Skeletal muscle tissue (tissue), 4 donors: ENCODE data around the gene GMNN. TPM values are rescaled to one million over a fixed set of nuclear protein-coding genes. Genes with fewer than 3 reads are reported as not detected.
A peak's percentile ranks its signal among the peaks of the same experiment; 100 is the strongest.
"Not testable (repeated sequence)": the region's sequence is repeated elsewhere in the genome, so short reads cannot be mapped to it uniquely, and the experiment has no call there.

ENCODE experiments used
- H3K27ac ChIP-seq: one replicate; pipeline ENCODE4 v1.7.0; 2013; ENCODE audit warnings: mild to moderate bottlenecking, low read depth, low read length, inconsistent platforms
- H3K27me3 ChIP-seq, 3 donors: one replicate each; pipeline ENCODE4 v1.7.0; 2013; ENCODE audit warnings: low read length in 3 of 3; ENCODE audit not compliant: control insufficient read depth in 3 of 3, insufficient read depth in 3 of 3
- H3K36me3 ChIP-seq, 3 donors: one replicate each; pipeline ENCODE4 v1.7.0; 2013; ENCODE audit warnings: low read length in 3 of 3; ENCODE audit not compliant: control insufficient read depth in 3 of 3, insufficient read depth in 3 of 3
- H3K4me1 ChIP-seq, 3 donors: one replicate each; pipeline ENCODE4 v1.7.0; 2013; ENCODE audit warnings: low read length in 3 of 3, mild to moderate bottlenecking in 3 of 3; ENCODE audit not compliant: control insufficient read depth in 3 of 3, insufficient read depth in 3 of 3
- H3K4me3 ChIP-seq, 3 donors: one replicate each; pipeline ENCODE4 v1.7.0; 2013; ENCODE audit warnings: low read length in 3 of 3
- H3K9ac ChIP-seq, 3 donors: one replicate each; pipeline ENCODE4 v1.7.0; 2013; ENCODE audit warnings: low read length in 3 of 3, mild to moderate bottlenecking in 3 of 3, moderate library complexity in 2 of 3, low read depth in 1 of 3
- H3K9me3 ChIP-seq, 3 donors: one replicate each; pipeline ENCODE4 v1.7.0; 2013; ENCODE audit warnings: low read length in 3 of 3; ENCODE audit not compliant: control insufficient read depth in 3 of 3
- total RNA-seq: library from RNA; depleted of rRNA; stranded (reverse); fragments of >200 nt; gene quantifications from one replicate; pipeline ENCODE4 v1.2.3, GENCODE V29; 2014
- donor health status: Osteomylitis.

The GMNN gene
- 5.2 TPM for total RNA-seq

GRCh38 chr6:24774696-24775519 is at the start of gene GMNN:
GMNN (plus strand) TSS chr6:24774937; CDS start chr6:24777247, 2,310 bp downstream.
- H3K9ac ChIP-seq: peak within 1 kb of the TSS; percentile 78 to 99 (median 97)
- peak within 1 kb of the TSS; percentile 96 to 100 (median 100) for H3K4me3 ChIP-seq
- peaks cover 0 to 2% (median 0%) of the 10 kb centered on the region in 3 donors for H3K36me3 ChIP-seq
- peak within 1 kb of the TSS; percentile 82 for H3K27ac ChIP-seq
- H3K9me3 ChIP-seq: no peaks in the 10 kb centered on the region
- H3K4me1 ChIP-seq: peaks cover 2 to 14% (median 9%) of the 10 kb centered on the region in 3 donors
- H3K27me3 ChIP-seq: no peaks in the 10 kb centered on the region

GRCh38 chr6:24730653-24731052 is 44.1 kb upstream of the GMNN start:
- H3K4me1 ChIP-seq, H3K4me3 ChIP-seq, H3K27me3 ChIP-seq, H3K9me3 ChIP-seq, H3K36me3 ChIP-seq, H3K9ac ChIP-seq, H3K27ac ChIP-seq: not testable (repeated sequence)

- not testable (repeated sequence) for H3K4me3 ChIP-seq, H3K36me3 ChIP-seq, H3K9me3 ChIP-seq, H3K9ac ChIP-seq, H3K4me1 ChIP-seq, H3K27ac ChIP-seq, H3K27me3 ChIP-seq
Observed at GRCh38 chr6:24731456-24732134, 43.1 kb upstream of the GMNN start.

GRCh38 chr6:24734166-24734565 is 40.6 kb upstream of the GMNN start:
- H3K4me1 ChIP-seq: no peaks in the 10 kb centered on the region
- no peak overlapping the region for H3K4me3 ChIP-seq
- no peak overlapping the region for H3K9ac ChIP-seq
- peaks cover 0 to 8% (median 3%) of the 10 kb centered on the region in 3 donors for H3K9me3 ChIP-seq
- H3K36me3 ChIP-seq: no peaks in the 10 kb centered on the region
- H3K27me3 ChIP-seq: no peaks in the 10 kb centered on the region
- H3K27ac ChIP-seq: no peak overlapping the region

- not testable (repeated sequence) for H3K36me3 ChIP-seq, H3K27ac ChIP-seq, H3K4me3 ChIP-seq
Observed at GRCh38 chr6:24734710-24735109, 40.0 kb upstream of the GMNN start.

GRCh38 chr6:24738741-24739140 is 36.0 kb upstream of the GMNN start:
- Histone ChIP-seq H3K4me3 (no peak overlapping the region), H3K27me3 (no peaks in the 10 kb centered on the region)

More at GRCh38 chr6:24734710-24735109, 40.0 kb upstream of the GMNN start:
- not testable (repeated sequence) for H3K4me1 ChIP-seq, H3K9me3 ChIP-seq, H3K9ac ChIP-seq, H3K27me3 ChIP-seq

GRCh38 chr6:24740861-24741260 is 33.9 kb upstream of the GMNN start:
- no peak overlapping the region for H3K9ac ChIP-seq
- H3K27me3 ChIP-seq: no peaks in the 10 kb centered on the region
- H3K9me3 ChIP-seq: no peaks in the 10 kb centered on the region
- no peaks in the 10 kb centered on the region for H3K36me3 ChIP-seq
- H3K4me3 ChIP-seq: no peak overlapping the region
- no peak overlapping the region for H3K27ac ChIP-seq
- H3K4me1 ChIP-seq: no peaks in the 10 kb centered on the region

More at GRCh38 chr6:24738741-24739140, 36.0 kb upstream of the GMNN start:
- H3K27ac ChIP-seq: no peak overlapping the region
- no peaks in the 10 kb centered on the region for H3K4me1 ChIP-seq
- H3K36me3 ChIP-seq: no peaks in the 10 kb centered on the region
- no peaks in the 10 kb centered on the region for H3K9me3 ChIP-seq
- no peak overlapping the region for H3K9ac ChIP-seq

- peak overlapping the region; percentile 2 for H3K27ac ChIP-seq
- H3K9me3 ChIP-seq: no peaks in the 10 kb centered on the region
- no peaks in the 10 kb centered on the region for H3K4me1 ChIP-seq
- H3K36me3 ChIP-seq: no peaks in the 10 kb centered on the region
- H3K9ac ChIP-seq: no peak overlapping the region
- no peaks in the 10 kb centered on the region for H3K27me3 ChIP-seq
- H3K4me3 ChIP-seq: no peak overlapping the region
Observed at GRCh38 chr6:24742216-24742738, 32.5 kb upstream of the GMNN start.

- no peaks in the 10 kb centered on the region for H3K4me1 ChIP-seq
- H3K36me3 ChIP-seq: no peaks in the 10 kb centered on the region
- no peaks in the 10 kb centered on the region for H3K27me3 ChIP-seq
- peak overlapping the region; percentile 64 for H3K27ac ChIP-seq
- H3K9me3 ChIP-seq: no peaks in the 10 kb centered on the region
- H3K4me3 ChIP-seq: no peak overlapping the region
- H3K9ac ChIP-seq: no peak overlapping the region
Observed at GRCh38 chr6:24743265-24743943, 31.3 kb upstream of the GMNN start.
